ENCODE results near the gene CEP72. TPM values are rescaled to one million over a fixed set of nuclear protein-coding genes. Genes with fewer than 3 reads are reported as not detected.
"Not testable (repeated sequence)": the region's sequence is repeated elsewhere in the genome, so short reads cannot be mapped to it uniquely, and the experiment has no call there.

Gene CEP72
- total RNA-seq, 4 donors from 2014 or later, result 0.83 to 1.8 (median 1.5) TPM

GRCh38 chr5:624118-624950 is 12.2 kb downstream of the CEP72 start:
- Histone ChIP-seq H3K27ac (replicated peaks in 1 of 4) (no peak overlapping the region), H3K4me1 (no peaks in the 10 kb centered on the region), H3K4me3 (no peak overlapping the region), H3K36me3 (peaks cover 14 to 71% (median 37%) of the 10 kb centered on the region in 4 donors), H3K27me3 (no peaks in the 10 kb centered on the region), H3K9me3 (no peaks in the 10 kb centered on the region)
- WGBS, result 93% methylated on average over 23 of the region's 38 CpGs
- TF ChIP-seq POLR2A (IDR thresholded peaks at IDR 0.05; ENCODE audit: low read depth) (no peak), CTCF (IDR thresholded peaks at IDR 0.05) (no peak), EP300 (IDR thresholded peaks at IDR 0.05) (no peak), POLR2AphosphoS5 (IDR thresholded peaks at IDR 0.05) (no peak)
- intact Hi-C loops (cut with DNase I), result no loop called here
- no peak for DNase-seq (ENCODE audit: extremely low spot score)

GRCh38 chr5:624951-625230 is 12.8 kb downstream of the CEP72 start:
- peaks cover 10 to 66% (median 31%) of the 10 kb centered on the region in 4 donors for H3K36me3 ChIP-seq
- no peak for DNase-seq (ENCODE audit: extremely low spot score)
- no peaks in the 10 kb centered on the region for H3K27me3 ChIP-seq
- no peaks in the 10 kb centered on the region for H3K4me1 ChIP-seq
- H3K9me3 ChIP-seq, result no peaks in the 10 kb centered on the region
- intact Hi-C loops (cut with DNase I), result no loop called here
- no peak overlapping the region for H3K4me3 ChIP-seq
- 87% methylated on average over 13 of the region's 13 CpGs for WGBS
- no peak for TF ChIP-seq POLR2AphosphoS5 (IDR thresholded peaks at IDR 0.05)
- no peak for TF ChIP-seq EP300 (IDR thresholded peaks at IDR 0.05)
- no peak for TF ChIP-seq CTCF (IDR thresholded peaks at IDR 0.05)
- TF ChIP-seq POLR2A (IDR thresholded peaks at IDR 0.05; ENCODE audit: low read depth), result no peak
- no peak overlapping the region for H3K27ac ChIP-seq (replicated peaks in 1 of 4)

GRCh38 chr5:625516-625915 is 13.4 kb downstream of the CEP72 start:
- H3K9me3 ChIP-seq, result no peaks in the 10 kb centered on the region
- intact Hi-C loops (cut with DNase I), result no loop called here
- DNase-seq (ENCODE audit: extremely low spot score), result no peak
- TF ChIP-seq POLR2AphosphoS5 (IDR thresholded peaks at IDR 0.05) (no peak), CTCF (IDR thresholded peaks at IDR 0.05) (no peak)
- no peak overlapping the region for H3K27ac ChIP-seq (replicated peaks in 1 of 4)
- no peak overlapping the region for H3K4me3 ChIP-seq
- H3K4me1 ChIP-seq, result no peaks in the 10 kb centered on the region
- peaks cover 4 to 59% (median 26%) of the 10 kb centered on the region in 4 donors for H3K36me3 ChIP-seq
- 97% methylated on average over 16 of the region's 16 CpGs for WGBS
- H3K27me3 ChIP-seq, result no peaks in the 10 kb centered on the region

GRCh38 chr5:626850-627249 is 14.7 kb downstream of the CEP72 start:
- intact Hi-C loops (cut with DNase I), result no loop called here
- H3K36me3 ChIP-seq, result peaks cover 0 to 46% (median 14%) of the 10 kb centered on the region in 4 donors
- no peak for DNase-seq (ENCODE audit: extremely low spot score)
- no peaks in the 10 kb centered on the region for H3K27me3 ChIP-seq
- WGBS, result 86% methylated on average over 3 of the region's 3 CpGs
- no peaks in the 10 kb centered on the region for H3K4me1 ChIP-seq
- H3K27ac ChIP-seq (replicated peaks in 1 of 4), result no peak overlapping the region
- no peak overlapping the region for H3K4me3 ChIP-seq
- no peaks in the 10 kb centered on the region for H3K9me3 ChIP-seq
- TF ChIP-seq POLR2A (IDR thresholded peaks at IDR 0.05; ENCODE audit: low read depth), result no peak
- TF ChIP-seq CTCF (IDR thresholded peaks at IDR 0.05), result no peak
- TF ChIP-seq POLR2AphosphoS5 (IDR thresholded peaks at IDR 0.05), result no peak
- TF ChIP-seq EP300 (IDR thresholded peaks at IDR 0.05), result no peak

GRCh38 chr5:627840-628239 is 15.7 kb downstream of the CEP72 start:
- Histone ChIP-seq H3K27ac (replicated peaks in 1 of 4) (no peak overlapping the region), H3K9me3 (no peaks in the 10 kb centered on the region), H3K4me1 (no peaks in the 10 kb centered on the region), H3K27me3 (no peaks in the 10 kb centered on the region), H3K4me3 (no peak overlapping the region), H3K36me3 (peaks cover 0 to 41% (median 12%) of the 10 kb centered on the region in 4 donors)
- intact Hi-C loops (cut with DNase I), result no loop called here
- no peak for DNase-seq (ENCODE audit: extremely low spot score)
- 92% methylated on average over 15 of the region's 24 CpGs for WGBS
- TF ChIP-seq POLR2AphosphoS5 (IDR thresholded peaks at IDR 0.05), result no peak

GRCh38 chr5:628351-629205 is 16.4 kb downstream of the CEP72 start:
- H3K27me3 ChIP-seq; H3K4me3 ChIP-seq; H3K27ac ChIP-seq (replicated peaks in 1 of 4); H3K4me1 ChIP-seq; intact Hi-C loops (cut with DNase I); H3K9me3 ChIP-seq; DNase-seq (ENCODE audit: extremely low spot score): not testable (repeated sequence)
- peaks cover 0 to 35% (median 12%) of the 10 kb centered on the region in 4 donors for H3K36me3 ChIP-seq
- 77% methylated on average over 14 of the region's 21 CpGs for WGBS

All from esophagus muscularis mucosa (tissue), 4 donors.